Lower leg skin (tissue), 4 donors: Measurements from ENCODE around the gene VAMP7. TPM values are rescaled to one million over a fixed set of nuclear protein-coding genes. Genes with fewer than 3 reads are reported as not detected.

Source experiments
- DNase-seq, 2 donors: peaks; one replicate each; pipeline ENCODE4 v3.0.0-alpha.2; 2019; ENCODE audit warnings: low spot score in 2 of 2
- H3K4me3 ChIP-seq: fragments of 200-600 bp; sonication (generic); 2 replicates; pipeline ENCODE4 v1.5.1; 2017; ENCODE audit warnings: mild to moderate bottlenecking, low read depth; ENCODE audit not compliant: poor library complexity, severe bottlenecking
- POLR2A ChIP-seq, 2 donors: fragments of 450-650 bp; IDR thresholded peaks; one replicate each; pipeline ENCODE4 v1.6.1; 2016 to 2017; ENCODE audit warnings: antibody characterized with exemption in 2 of 2, mild to moderate bottlenecking in 1 of 2, moderate library complexity in 1 of 2
- WGBS, 2 donors: methylation state at CpG; one replicate each; pipeline ENCODE4 v1.1.5; 2018; 5-methylcytosine and 5-hydroxymethylcytosine counted together
- intact Hi-C: fragments of 100-400 bp; cut with DNase I; formaldehyde crosslinking; loops from one replicate; pipeline ENCODE4 v1.15.0; 2023; ENCODE audit warnings: low total_unique reads
- total RNA-seq, 4 donors: library from RNA; depleted of rRNA; stranded (reverse); fragments of >200 nt; gene quantifications; one replicate each; pipeline ENCODE4 v1.1.0, GENCODE V29; 2016
- TF ChIP-seq, protein P1 (sequence below), 3 donors: fragments of 450-650 bp; IDR thresholded peaks; one replicate each; pipeline ENCODE4 v1.5.1; 2016; ENCODE audit warnings: antibody characterized with exemption in 3 of 3, mild to moderate bottlenecking in 3 of 3, moderate library complexity in 2 of 3

The VAMP7 gene
- total RNA-seq, 4 donors from 2014 or later: 24.8 to 28.2 (median 26.1) TPM

- H3K4me3 ChIP-seq: no peak overlapping the region
- 29 to 31% methylated on average over 1 of the region's 1 CpG for WGBS, 2 donors
- intact Hi-C loops: no loop called here
- DNase-seq: no peak
- TF ChIP-seq, protein P1, sequence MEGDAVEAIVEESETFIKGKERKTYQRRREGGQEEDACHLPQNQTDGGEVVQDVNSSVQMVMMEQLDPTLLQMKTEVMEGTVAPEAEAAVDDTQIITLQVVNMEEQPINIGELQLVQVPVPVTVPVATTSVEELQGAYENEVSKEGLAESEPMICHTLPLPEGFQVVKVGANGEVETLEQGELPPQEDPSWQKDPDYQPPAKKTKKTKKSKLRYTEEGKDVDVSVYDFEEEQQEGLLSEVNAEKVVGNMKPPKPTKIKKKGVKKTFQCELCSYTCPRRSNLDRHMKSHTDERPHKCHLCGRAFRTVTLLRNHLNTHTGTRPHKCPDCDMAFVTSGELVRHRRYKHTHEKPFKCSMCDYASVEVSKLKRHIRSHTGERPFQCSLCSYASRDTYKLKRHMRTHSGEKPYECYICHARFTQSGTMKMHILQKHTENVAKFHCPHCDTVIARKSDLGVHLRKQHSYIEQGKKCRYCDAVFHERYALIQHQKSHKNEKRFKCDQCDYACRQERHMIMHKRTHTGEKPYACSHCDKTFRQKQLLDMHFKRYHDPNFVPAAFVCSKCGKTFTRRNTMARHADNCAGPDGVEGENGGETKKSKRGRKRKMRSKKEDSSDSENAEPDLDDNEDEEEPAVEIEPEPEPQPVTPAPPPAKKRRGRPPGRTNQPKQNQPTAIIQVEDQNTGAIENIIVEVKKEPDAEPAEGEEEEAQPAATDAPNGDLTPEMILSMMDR (IDR thresholded peaks at IDR 0.05): no peak
- no peak for TF ChIP-seq POLR2A (IDR thresholded peaks at IDR 0.05)
Observed at GRCh38 chrX:155877288-155877687, 3.9 kb upstream of the VAMP7 start.

- no peak overlapping the region for H3K4me3 ChIP-seq
- TF ChIP-seq, protein P1 (IDR thresholded peaks at IDR 0.05): no peak
- TF ChIP-seq POLR2A (IDR thresholded peaks at IDR 0.05): no peak
- DNase-seq: no peak
- intact Hi-C loops: no loop called here
- WGBS, 2 donors: 29 to 34% methylated on average over 13 of the region's 13 CpGs
Observed at GRCh38 chrX:155880586-155881157, 473 bp upstream of the VAMP7 start.

- no peak overlapping the region for H3K4me3 ChIP-seq
- no peak for TF ChIP-seq POLR2A (IDR thresholded peaks at IDR 0.05)
- TF ChIP-seq, protein P1 (IDR thresholded peaks at IDR 0.05): no peak
- DNase-seq: no peak
- 80 to 85% methylated on average over 2 of the region's 2 CpGs for WGBS, 2 donors
- intact Hi-C loops: no loop called here
Observed at GRCh38 chrX:155886409-155886808, 5.3 kb downstream of the VAMP7 start.

- intact Hi-C loops: no loop called here
Observed at GRCh38 chrX:155888139-155888538, 7.0 kb downstream of the VAMP7 start.

GRCh38 chrX:155889328-155889727, 8.2 kb downstream of the VAMP7 start:
- WGBS, 2 donors: 62 to 74% methylated on average over 4 of the region's 4 CpGs
- H3K4me3 ChIP-seq: no peak overlapping the region
- DNase-seq: no peak
- intact Hi-C loops: no loop called here
- no peak for TF ChIP-seq POLR2A (IDR thresholded peaks at IDR 0.05)
- TF ChIP-seq, protein P1 (IDR thresholded peaks at IDR 0.05): no peak

More at GRCh38 chrX:155888139-155888538, 7.0 kb downstream of the VAMP7 start:
- 44 to 50% methylated on average over 3 of the region's 3 CpGs for WGBS, 2 donors
- H3K4me3 ChIP-seq: no peak overlapping the region
- DNase-seq: no peak
- TF ChIP-seq POLR2A (IDR thresholded peaks at IDR 0.05): no peak
- TF ChIP-seq, protein P1 (IDR thresholded peaks at IDR 0.05): no peak
